ENCODE results near the gene MMP24. TPM values are rescaled to one million over a fixed set of nuclear protein-coding genes. Genes with fewer than 3 reads are reported as not detected.

MMP24 gene
- total and polyA plus RNA-seq, 2 of the 13 experiments (the other 11 are each of a cell fraction or from before 2014, with no cell fraction given): 0.29 to 0.35 TPM

DNA sequence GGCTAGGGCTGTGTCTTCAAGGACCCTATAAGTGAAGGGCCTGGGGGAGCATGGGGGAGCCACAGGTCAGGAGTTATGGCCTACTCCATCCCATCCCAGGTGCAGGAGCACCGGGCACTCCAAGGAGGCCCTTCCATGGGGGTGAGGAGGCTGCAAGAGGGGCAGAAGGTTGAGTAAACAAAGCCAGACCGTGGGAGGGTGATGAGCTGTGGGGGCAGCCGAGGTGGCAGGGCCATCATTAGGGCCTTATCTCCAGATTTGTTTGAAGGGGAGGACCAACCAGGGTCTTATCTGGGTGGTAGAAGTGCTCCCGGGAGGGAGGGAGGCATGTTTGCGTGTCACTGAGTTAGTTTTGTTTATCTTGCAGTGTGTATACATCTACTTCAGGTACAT, 67.8 kb downstream of the MMP24 start (continued):
- TF ChIP-seq ZNF331 (CRISPR knock-in tag; IDR thresholded peaks at IDR 0.05): no peak
- TF ChIP-seq GABPA (IDR thresholded peaks at IDR 0.05; ENCODE audit: low read depth, low read length): no peak
- no peak for TF ChIP-seq GABPA (CRISPR knock-in tag; IDR thresholded peaks at IDR 0.05; ENCODE audit: low read depth)
- no peak for TF ChIP-seq NONO (IDR thresholded peaks at IDR 0.05)
- TF ChIP-seq NONO (CRISPR knock-in tag; conservative IDR thresholded peaks at IDR 0.05): 0 out of 2 replicates have a peak, but pooled peaks have one; percentile 9
- TF ChIP-seq PRPF4 (IDR thresholded peaks at IDR 0.05; ENCODE audit: low read depth, low read length, poor library complexity, severe bottlenecking): no peak
- peak; percentile 4; the same call in 1 of the 2 replicates for TF ChIP-seq RAD21 (CRISPR knock-in tag; IDR thresholded peaks at IDR 0.05)
- 0 out of 2 replicates have a peak, but pooled peaks have one; percentile 5 for TF ChIP-seq ZNF766 (CRISPR knock-in tag; IDR thresholded peaks at IDR 0.05; ENCODE audit: borderline replicate concordance)
- TF ChIP-seq TBL1XR1 (IDR thresholded peaks at IDR 0.05; ENCODE audit: borderline replicate concordance, low read length, partially characterized antibody): no peak
- TF ChIP-seq, protein P1, sequence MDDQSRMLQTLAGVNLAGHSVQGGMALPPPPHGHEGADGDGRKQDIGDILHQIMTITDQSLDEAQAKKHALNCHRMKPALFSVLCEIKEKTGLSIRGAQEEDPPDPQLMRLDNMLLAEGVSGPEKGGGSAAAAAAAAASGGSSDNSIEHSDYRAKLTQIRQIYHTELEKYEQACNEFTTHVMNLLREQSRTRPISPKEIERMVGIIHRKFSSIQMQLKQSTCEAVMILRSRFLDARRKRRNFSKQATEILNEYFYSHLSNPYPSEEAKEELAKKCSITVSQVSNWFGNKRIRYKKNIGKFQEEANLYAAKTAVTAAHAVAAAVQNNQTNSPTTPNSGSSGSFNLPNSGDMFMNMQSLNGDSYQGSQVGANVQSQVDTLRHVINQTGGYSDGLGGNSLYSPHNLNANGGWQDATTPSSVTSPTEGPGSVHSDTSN (CRISPR knock-in tag; IDR thresholded peaks at IDR 0.05; ENCODE audit: borderline replicate concordance): no peak
- TF ChIP-seq ZFP82 (CRISPR knock-in tag; IDR thresholded peaks at IDR 0.05; ENCODE audit: borderline replicate concordance): no peak
- TF ChIP-seq, protein P2, sequence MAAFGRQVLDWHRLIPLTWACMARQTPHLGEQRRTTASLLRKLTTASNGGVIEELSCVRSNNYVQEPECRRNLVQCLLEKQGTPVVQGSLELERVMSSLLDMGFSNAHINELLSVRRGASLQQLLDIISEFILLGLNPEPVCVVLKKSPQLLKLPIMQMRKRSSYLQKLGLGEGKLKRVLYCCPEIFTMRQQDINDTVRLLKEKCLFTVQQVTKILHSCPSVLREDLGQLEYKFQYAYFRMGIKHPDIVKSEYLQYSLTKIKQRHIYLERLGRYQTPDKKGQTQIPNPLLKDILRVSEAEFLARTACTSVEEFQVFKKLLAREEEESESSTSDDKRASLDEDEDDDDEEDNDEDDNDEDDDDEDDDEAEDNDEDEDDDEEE (CRISPR knock-in tag; IDR thresholded peaks at IDR 0.05): 0 out of 2 replicates have a peak, but pooled peaks have one; percentile 45
- TF ChIP-seq ZEB1 (IDR thresholded peaks at IDR 0.05; ENCODE audit: insufficient replicate concordance, low read depth): no peak
- TF ChIP-seq, protein P3, sequence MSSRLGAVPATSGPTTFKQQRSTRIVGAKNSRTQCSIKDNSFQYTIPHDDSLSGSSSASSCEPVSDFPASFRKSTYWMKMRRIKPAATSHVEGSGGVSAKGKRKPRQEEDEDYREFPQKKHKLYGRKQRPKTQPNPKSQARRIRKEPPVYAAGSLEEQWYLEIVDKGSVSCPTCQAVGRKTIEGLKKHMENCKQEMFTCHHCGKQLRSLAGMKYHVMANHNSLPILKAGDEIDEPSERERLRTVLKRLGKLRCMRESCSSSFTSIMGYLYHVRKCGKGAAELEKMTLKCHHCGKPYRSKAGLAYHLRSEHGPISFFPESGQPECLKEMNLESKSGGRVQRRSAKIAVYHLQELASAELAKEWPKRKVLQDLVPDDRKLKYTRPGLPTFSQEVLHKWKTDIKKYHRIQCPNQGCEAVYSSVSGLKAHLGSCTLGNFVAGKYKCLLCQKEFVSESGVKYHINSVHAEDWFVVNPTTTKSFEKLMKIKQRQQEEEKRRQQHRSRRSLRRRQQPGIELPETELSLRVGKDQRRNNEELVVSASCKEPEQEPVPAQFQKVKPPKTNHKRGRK (CRISPR knock-in tag; IDR thresholded peaks at IDR 0.05): no peak
- TF ChIP-seq, protein P4, sequence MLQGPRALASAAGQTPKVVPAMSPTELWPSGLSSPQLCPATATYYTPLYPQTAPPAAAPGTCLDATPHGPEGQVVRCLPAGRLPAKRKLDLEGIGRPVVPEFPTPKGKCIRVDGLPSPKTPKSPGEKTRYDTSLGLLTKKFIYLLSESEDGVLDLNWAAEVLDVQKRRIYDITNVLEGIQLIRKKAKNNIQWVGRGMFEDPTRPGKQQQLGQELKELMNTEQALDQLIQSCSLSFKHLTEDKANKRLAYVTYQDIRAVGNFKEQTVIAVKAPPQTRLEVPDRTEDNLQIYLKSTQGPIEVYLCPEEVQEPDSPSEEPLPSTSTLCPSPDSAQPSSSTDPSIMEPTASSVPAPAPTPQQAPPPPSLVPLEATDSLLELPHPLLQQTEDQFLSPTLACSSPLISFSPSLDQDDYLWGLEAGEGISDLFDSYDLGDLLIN (CRISPR knock-in tag; IDR thresholded peaks at IDR 0.05; ENCODE audit: borderline replicate concordance): no peak
- TF ChIP-seq, protein P5, sequence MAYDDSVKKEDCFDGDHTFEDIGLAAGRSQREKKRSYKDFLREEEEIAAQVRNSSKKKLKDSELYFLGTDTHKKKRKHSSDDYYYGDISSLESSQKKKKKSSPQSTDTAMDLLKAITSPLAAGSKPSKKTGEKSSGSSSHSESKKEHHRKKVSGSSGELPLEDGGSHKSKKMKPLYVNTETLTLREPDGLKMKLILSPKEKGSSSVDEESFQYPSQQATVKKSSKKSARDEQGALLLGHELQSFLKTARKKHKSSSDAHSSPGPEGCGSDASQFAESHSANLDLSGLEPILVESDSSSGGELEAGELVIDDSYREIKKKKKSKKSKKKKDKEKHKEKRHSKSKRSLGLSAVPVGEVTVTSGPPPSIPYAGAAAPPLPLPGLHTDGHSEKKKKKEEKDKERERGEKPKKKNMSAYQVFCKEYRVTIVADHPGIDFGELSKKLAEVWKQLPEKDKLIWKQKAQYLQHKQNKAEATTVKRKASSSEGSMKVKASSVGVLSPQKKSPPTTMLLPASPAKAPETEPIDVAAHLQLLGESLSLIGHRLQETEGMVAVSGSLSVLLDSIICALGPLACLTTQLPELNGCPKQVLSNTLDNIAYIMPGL (CRISPR knock-in tag; IDR thresholded peaks at IDR 0.05; ENCODE audit: borderline replicate concordance in 1 of 2, low read depth in 1 of 2): no peak
- no peak for TF ChIP-seq KDM5B (CRISPR knock-in tag; IDR thresholded peaks at IDR 0.05; ENCODE audit: borderline replicate concordance)
- 0 out of 2 replicates have a peak, but pooled peaks have one; percentile 39 for TF ChIP-seq ZNF589 (CRISPR knock-in tag; conservative IDR thresholded peaks at IDR 0.05)
- TF ChIP-seq, protein P6, sequence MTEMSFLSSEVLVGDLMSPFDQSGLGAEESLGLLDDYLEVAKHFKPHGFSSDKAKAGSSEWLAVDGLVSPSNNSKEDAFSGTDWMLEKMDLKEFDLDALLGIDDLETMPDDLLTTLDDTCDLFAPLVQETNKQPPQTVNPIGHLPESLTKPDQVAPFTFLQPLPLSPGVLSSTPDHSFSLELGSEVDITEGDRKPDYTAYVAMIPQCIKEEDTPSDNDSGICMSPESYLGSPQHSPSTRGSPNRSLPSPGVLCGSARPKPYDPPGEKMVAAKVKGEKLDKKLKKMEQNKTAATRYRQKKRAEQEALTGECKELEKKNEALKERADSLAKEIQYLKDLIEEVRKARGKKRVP (CRISPR knock-in tag; IDR thresholded peaks at IDR 0.05): no peak
- TF ChIP-seq, protein P7, sequence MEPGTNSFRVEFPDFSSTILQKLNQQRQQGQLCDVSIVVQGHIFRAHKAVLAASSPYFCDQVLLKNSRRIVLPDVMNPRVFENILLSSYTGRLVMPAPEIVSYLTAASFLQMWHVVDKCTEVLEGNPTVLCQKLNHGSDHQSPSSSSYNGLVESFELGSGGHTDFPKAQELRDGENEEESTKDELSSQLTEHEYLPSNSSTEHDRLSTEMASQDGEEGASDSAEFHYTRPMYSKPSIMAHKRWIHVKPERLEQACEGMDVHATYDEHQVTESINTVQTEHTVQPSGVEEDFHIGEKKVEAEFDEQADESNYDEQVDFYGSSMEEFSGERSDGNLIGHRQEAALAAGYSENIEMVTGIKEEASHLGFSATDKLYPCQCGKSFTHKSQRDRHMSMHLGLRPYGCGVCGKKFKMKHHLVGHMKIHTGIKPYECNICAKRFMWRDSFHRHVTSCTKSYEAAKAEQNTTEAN (CRISPR knock-in tag; conservative IDR thresholded peaks at IDR 0.05): no peak

All from HepG2 (cell line).